ENCODE measurements around the gene RAB44.
A peak's percentile ranks its signal among the peaks of the same experiment; 100 is the strongest.

Gene RAB44

DNA sequence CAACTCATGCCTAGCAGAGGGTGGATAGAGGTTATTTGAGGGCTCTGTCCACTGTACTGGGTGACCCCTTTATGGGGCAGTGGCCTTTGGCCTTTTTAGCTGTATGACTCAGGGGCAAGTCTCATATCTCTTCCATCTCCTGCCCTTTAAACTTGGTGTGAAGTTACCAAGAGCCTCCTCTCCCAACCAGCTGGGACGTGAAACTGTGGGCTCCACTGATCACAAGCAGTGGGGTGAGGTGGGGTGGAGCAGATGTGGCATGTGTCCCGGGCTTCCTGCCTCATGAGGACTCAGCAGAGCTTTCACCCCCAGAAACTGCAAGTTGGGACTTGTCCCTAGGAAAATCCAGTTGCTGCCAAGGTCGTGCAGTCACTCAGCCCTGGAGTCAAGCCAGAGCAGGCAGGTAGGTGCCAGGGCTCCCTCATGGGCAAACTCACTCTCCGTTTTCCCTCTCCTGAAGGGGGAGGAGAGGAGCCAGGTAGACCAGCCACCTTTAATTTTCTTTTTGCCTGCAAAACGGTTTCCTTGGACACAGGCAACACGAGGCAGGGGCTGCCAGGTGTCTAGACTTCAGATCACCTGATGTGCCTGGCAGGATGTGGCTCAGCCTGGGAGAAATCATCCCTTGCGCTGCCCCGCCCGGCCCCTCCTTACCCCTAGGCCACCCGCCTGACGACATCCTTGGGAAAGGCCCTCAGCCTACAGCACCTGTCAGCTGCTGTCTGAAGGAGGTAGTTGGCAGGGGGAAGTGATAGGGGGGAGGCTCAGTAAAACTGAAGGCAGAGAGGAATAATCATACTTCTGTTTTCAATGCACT is 15.1 kb upstream of the RAB44 start:
- Histone ChIP-seq H3K27me3 (ENCODE audit: control insufficient read depth in 1 of 2, insufficient read depth in 2 of 2, low read length in 2 of 2) (no peaks in the 10 kb centered on the region), H3K4me1 (ENCODE audit: control insufficient read depth, insufficient read depth, low read length) (peaks cover 32% of the 10 kb centered on the region), H3K27ac (ENCODE audit: low read length) (no peak overlapping the region), H3K4me3 (ENCODE audit: low read length in 2 of 2) (peak overlapping the region in 1 of 2 donors; percentile 15), H3K9ac (ENCODE audit: low read length in 2 of 2) (no peak overlapping the region), H3K36me3 (ENCODE audit: control insufficient read depth in 2 of 2, insufficient read depth in 2 of 2, low read length in 2 of 2) (peaks cover 21 to 44% of the 10 kb centered on the region in 2 donors), H3K9me3 (ENCODE audit: control insufficient read depth in 2 of 2, low read length in 2 of 2) (no peaks in the 10 kb centered on the region)

DNA sequence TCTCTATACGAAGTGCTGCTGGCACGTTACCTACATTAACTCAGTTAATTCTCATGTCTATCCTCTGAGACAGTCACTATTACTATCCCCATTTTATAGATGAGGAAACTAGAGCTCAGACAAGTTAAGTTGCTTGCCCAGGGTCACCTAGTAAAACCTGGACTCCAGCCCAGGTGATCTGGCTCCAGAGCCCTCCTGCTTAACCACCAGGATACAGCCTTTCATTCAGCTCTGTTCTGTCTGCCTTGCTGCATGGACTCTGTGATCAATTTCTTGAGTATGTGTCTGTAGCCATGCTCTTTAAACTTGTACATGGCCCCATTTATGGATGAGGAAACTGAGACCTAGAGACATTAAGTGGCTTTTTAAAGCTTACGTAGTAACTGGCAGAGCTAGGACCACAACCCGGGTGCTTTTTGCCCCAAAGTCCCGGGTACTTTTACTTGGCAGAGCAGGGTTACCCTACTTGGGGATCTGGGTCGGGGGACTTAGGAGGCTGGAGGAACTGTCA is 14.4 kb upstream of the RAB44 start:
- H3K27ac ChIP-seq (ENCODE audit: low read length): no peak overlapping the region
- H3K27me3 ChIP-seq (ENCODE audit: control insufficient read depth in 1 of 2, insufficient read depth in 2 of 2, low read length in 2 of 2): no peaks in the 10 kb centered on the region
- H3K9me3 ChIP-seq (ENCODE audit: control insufficient read depth in 2 of 2, low read length in 2 of 2): no peaks in the 10 kb centered on the region
- H3K36me3 ChIP-seq (ENCODE audit: control insufficient read depth in 2 of 2, insufficient read depth in 2 of 2, low read length in 2 of 2): peaks cover 21 to 44% of the 10 kb centered on the region in 2 donors
- H3K9ac ChIP-seq (ENCODE audit: low read length in 2 of 2): no peak overlapping the region
- no peak overlapping the region for H3K4me3 ChIP-seq (ENCODE audit: low read length in 2 of 2)
- H3K4me1 ChIP-seq (ENCODE audit: control insufficient read depth, insufficient read depth, low read length): peaks cover 26% of the 10 kb centered on the region

DNA sequence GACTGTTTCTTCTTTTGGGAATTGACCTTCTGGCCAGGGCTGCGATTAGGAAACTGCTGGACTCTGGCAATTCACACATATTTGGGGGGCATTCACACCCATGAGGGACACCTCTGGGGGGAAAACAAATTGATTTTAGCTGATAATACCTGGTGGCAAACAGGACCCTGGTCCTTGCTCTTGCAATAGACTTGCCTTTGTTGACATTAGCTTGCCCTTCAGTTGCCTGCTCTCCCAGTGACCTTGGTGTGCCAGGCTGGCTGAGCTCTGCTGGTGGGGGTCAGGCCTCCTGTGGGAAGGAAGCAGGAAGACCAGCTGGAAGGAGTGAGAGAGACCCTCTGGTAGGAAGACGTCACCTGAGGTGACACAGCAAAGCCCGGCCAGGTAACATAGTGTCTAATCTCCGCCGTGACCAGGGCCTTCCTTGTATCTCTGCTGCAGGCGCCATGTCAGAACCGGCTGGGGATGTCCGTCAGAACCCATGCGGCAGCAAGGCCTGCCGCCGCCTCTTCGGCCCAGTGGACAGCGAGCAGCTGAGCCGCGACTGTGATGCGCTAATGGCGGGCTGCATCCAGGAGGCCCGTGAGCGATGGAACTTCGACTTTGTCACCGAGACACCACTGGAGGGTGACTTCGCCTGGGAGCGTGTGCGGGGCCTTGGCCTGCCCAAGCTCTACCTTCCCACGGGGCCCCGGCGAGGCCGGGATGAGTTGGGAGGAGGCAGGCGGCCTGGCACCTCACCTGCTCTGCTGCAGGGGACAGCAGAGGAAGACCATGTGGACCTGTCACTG is 13.8 kb upstream of the RAB44 start:
- no peaks in the 10 kb centered on the region for H3K27me3 ChIP-seq (ENCODE audit: control insufficient read depth in 1 of 2, insufficient read depth in 2 of 2, low read length in 2 of 2)
- no peak overlapping the region for H3K9ac ChIP-seq (ENCODE audit: low read length in 2 of 2)
- no peak overlapping the region for H3K27ac ChIP-seq (ENCODE audit: low read length)

DNA sequence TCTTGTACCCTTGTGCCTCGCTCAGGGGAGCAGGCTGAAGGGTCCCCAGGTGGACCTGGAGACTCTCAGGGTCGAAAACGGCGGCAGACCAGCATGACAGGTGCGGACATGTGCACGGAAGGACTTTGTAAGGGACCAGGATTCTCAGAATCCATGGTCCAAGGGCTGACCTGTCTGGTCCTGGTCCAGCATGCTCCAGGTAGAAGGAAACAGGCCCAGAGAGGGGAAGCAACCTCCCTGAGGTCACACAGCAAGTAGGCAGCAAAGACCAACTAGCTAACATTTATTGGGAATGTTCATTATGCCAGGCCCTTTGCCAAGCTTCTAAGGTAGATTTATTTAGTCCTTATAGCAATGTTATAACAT is 13.2 kb upstream of the RAB44 start:
- peaks cover 21 to 44% of the 10 kb centered on the region in 2 donors for H3K36me3 ChIP-seq (ENCODE audit: control insufficient read depth in 2 of 2, insufficient read depth in 2 of 2, low read length in 2 of 2)
- peaks cover 17% of the 10 kb centered on the region for H3K4me1 ChIP-seq (ENCODE audit: control insufficient read depth, insufficient read depth, low read length)
- H3K27ac ChIP-seq (ENCODE audit: low read length): no peak overlapping the region
- no peaks in the 10 kb centered on the region for H3K9me3 ChIP-seq (ENCODE audit: control insufficient read depth in 2 of 2, low read length in 2 of 2)
- H3K27me3 ChIP-seq (ENCODE audit: control insufficient read depth in 1 of 2, insufficient read depth in 2 of 2, low read length in 2 of 2): no peaks in the 10 kb centered on the region
- no peak overlapping the region for H3K4me3 ChIP-seq (ENCODE audit: low read length in 2 of 2)
- H3K9ac ChIP-seq (ENCODE audit: low read length in 2 of 2): no peak overlapping the region

More for the DNA sequence above, 13.8 kb upstream of the RAB44 start:
- Histone ChIP-seq H3K9me3 (ENCODE audit: control insufficient read depth in 2 of 2, low read length in 2 of 2) (no peaks in the 10 kb centered on the region), H3K4me3 (ENCODE audit: low read length in 2 of 2) (no peak overlapping the region), H3K36me3 (ENCODE audit: control insufficient read depth in 2 of 2, insufficient read depth in 2 of 2, low read length in 2 of 2) (peaks cover 21 to 44% of the 10 kb centered on the region in 2 donors), H3K4me1 (ENCODE audit: control insufficient read depth, insufficient read depth, low read length) (peaks cover 22% of the 10 kb centered on the region)

DNA sequence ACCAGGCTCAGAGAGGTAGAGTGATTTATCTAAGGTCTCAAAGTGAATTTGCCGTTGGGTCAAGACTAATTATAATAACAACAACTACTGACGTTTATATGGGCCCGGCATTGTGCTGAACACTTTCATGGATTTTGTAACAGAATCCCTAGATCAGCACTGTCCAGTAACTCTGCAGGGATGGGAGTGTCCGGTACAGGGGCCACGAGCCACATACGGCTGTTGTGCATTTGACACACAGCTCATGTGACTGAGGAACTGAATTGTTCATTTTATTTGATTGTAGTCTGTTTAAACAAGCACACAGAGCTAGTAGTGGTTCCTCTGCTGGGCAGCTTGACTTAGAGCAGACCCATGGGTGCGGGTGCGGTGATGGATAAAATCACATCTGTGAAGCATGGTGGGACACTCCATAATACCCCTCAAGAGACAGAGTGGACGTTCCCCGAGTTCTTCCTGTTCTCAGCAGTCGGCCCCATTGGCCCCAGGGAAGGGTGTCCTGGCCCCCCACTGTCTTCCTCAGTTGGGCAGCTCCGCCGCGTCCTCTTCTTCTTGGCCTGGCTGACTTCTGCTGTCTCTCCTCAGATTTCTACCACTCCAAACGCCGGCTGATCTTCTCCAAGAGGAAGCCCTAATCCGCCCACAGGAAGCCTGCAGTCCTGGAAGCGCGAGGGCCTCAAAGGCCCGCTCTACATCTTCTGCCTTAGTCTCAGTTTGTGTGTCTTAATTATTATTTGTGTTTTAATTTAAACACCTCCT is 12.3 kb upstream of the RAB44 start:
- Histone ChIP-seq H3K9ac (ENCODE audit: low read length in 2 of 2) (no peak overlapping the region), H3K36me3 (ENCODE audit: control insufficient read depth in 2 of 2, insufficient read depth in 2 of 2, low read length in 2 of 2) (peaks cover 21 to 44% of the 10 kb centered on the region in 2 donors), H3K4me1 (ENCODE audit: control insufficient read depth, insufficient read depth, low read length) (peaks cover 12% of the 10 kb centered on the region), H3K9me3 (ENCODE audit: control insufficient read depth in 2 of 2, low read length in 2 of 2) (no peaks in the 10 kb centered on the region), H3K4me3 (ENCODE audit: low read length in 2 of 2) (no peak overlapping the region), H3K27ac (ENCODE audit: low read length) (no peak overlapping the region), H3K27me3 (ENCODE audit: control insufficient read depth in 1 of 2, insufficient read depth in 2 of 2, low read length in 2 of 2) (no peaks in the 10 kb centered on the region)

DNA sequence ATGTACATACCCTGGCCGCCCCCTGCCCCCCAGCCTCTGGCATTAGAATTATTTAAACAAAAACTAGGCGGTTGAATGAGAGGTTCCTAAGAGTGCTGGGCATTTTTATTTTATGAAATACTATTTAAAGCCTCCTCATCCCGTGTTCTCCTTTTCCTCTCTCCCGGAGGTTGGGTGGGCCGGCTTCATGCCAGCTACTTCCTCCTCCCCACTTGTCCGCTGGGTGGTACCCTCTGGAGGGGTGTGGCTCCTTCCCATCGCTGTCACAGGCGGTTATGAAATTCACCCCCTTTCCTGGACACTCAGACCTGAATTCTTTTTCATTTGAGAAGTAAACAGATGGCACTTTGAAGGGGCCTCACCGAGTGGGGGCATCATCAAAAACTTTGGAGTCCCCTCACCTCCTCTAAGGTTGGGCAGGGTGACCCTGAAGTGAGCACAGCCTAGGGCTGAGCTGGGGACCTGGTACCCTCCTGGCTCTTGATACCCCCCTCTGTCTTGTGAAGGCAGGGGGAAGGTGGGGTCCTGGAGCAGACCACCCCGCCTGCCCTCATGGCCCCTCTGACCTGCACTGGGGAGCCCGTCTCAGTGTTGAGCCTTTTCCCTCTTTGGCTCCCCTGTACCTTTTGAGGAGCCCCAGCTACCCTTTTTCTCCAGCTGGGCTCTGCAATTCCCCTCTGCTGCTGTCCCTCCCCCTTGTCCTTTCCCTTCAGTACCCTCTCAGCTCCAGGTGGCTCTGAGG is 11.5 kb upstream of the RAB44 start:
- H3K4me3 ChIP-seq (ENCODE audit: low read length in 2 of 2): no peak overlapping the region
- no peaks in the 10 kb centered on the region for H3K9me3 ChIP-seq (ENCODE audit: control insufficient read depth in 2 of 2, low read length in 2 of 2)
- no peaks in the 10 kb centered on the region for H3K27me3 ChIP-seq (ENCODE audit: control insufficient read depth in 1 of 2, insufficient read depth in 2 of 2, low read length in 2 of 2)
- peaks cover 12% of the 10 kb centered on the region for H3K4me1 ChIP-seq (ENCODE audit: control insufficient read depth, insufficient read depth, low read length)
- no peak overlapping the region for H3K27ac ChIP-seq (ENCODE audit: low read length)
- H3K36me3 ChIP-seq (ENCODE audit: control insufficient read depth in 2 of 2, insufficient read depth in 2 of 2, low read length in 2 of 2): peaks cover 21 to 44% of the 10 kb centered on the region in 2 donors
- H3K9ac ChIP-seq (ENCODE audit: low read length in 2 of 2): no peak overlapping the region

DNA sequence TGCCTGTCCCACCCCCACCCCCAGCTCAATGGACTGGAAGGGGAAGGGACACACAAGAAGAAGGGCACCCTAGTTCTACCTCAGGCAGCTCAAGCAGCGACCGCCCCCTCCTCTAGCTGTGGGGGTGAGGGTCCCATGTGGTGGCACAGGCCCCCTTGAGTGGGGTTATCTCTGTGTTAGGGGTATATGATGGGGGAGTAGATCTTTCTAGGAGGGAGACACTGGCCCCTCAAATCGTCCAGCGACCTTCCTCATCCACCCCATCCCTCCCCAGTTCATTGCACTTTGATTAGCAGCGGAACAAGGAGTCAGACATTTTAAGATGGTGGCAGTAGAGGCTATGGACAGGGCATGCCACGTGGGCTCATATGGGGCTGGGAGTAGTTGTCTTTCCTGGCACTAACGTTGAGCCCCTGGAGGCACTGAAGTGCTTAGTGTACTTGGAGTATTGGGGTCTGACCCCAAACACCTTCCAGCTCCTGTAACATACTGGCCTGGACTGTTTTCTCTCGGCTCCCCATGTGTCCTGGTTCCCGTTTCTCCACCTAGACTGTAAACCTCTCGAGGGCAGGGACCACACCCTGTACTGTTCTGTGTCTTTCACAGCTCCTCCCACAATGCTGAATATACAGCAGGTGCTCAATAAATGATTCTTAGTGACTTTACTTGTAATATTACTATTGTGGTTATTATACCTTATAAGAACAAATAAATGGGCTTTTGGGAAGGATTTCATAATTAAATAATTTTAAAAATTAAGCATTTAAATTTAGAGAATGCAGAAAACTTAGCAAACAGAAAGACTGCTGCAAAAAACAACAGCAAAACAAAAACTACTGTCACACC is 10.7 kb upstream of the RAB44 start:
- Histone ChIP-seq H3K9me3 (ENCODE audit: control insufficient read depth in 2 of 2, low read length in 2 of 2) (no peaks in the 10 kb centered on the region), H3K4me1 (ENCODE audit: control insufficient read depth, insufficient read depth, low read length) (peaks cover 12% of the 10 kb centered on the region), H3K27ac (ENCODE audit: low read length) (no peak overlapping the region), H3K36me3 (ENCODE audit: control insufficient read depth in 2 of 2, insufficient read depth in 2 of 2, low read length in 2 of 2) (peaks cover 21 to 44% of the 10 kb centered on the region in 2 donors), H3K9ac (ENCODE audit: low read length in 2 of 2) (no peak overlapping the region), H3K4me3 (ENCODE audit: low read length in 2 of 2) (no peak overlapping the region), H3K27me3 (ENCODE audit: control insufficient read depth in 1 of 2, insufficient read depth in 2 of 2, low read length in 2 of 2) (no peaks in the 10 kb centered on the region)

DNA sequence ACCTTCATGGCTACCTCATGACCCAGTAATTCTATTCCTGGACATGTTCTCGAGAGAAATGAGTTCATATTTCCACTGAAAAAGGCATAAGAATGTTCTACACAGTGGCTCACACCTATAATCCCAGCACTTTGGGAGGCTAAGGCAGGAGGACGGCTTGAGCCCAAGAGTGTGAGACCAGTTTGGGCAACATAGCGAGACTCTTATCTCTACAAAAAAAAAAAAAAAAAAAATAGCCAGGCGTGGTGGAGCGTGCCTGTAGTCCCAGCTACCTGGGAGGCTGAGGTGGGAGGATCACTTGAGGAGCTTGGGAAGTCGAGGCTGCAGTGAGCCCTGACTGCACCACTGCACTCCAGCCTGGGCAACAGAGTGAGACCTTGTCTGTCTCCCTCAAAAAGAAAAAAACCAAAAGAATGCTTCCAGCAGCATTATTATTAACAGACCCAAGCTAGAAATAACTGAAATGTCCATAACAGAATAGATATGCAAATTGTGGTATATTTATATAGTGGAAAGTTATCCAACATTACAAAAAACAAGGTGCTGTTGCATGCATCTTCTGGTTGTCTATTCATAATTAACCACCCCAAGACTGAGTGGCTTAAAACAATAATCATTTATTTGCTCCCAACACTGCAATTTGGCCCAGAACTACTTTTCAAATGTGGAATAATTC is 9.4 kb upstream of the RAB44 start:
- peaks cover 3% of the 10 kb centered on the region for H3K4me1 ChIP-seq (ENCODE audit: control insufficient read depth, insufficient read depth, low read length)
- no peaks in the 10 kb centered on the region for H3K9me3 ChIP-seq (ENCODE audit: control insufficient read depth in 2 of 2, low read length in 2 of 2)
- peaks cover 21 to 35% of the 10 kb centered on the region in 2 donors for H3K36me3 ChIP-seq (ENCODE audit: control insufficient read depth in 2 of 2, insufficient read depth in 2 of 2, low read length in 2 of 2)
- H3K27ac ChIP-seq (ENCODE audit: low read length): no peak overlapping the region
- H3K9ac ChIP-seq (ENCODE audit: low read length in 2 of 2): no peak overlapping the region
- no peaks in the 10 kb centered on the region for H3K27me3 ChIP-seq (ENCODE audit: control insufficient read depth in 1 of 2, insufficient read depth in 2 of 2, low read length in 2 of 2)
- no peak overlapping the region for H3K4me3 ChIP-seq (ENCODE audit: low read length in 2 of 2)

DNA sequence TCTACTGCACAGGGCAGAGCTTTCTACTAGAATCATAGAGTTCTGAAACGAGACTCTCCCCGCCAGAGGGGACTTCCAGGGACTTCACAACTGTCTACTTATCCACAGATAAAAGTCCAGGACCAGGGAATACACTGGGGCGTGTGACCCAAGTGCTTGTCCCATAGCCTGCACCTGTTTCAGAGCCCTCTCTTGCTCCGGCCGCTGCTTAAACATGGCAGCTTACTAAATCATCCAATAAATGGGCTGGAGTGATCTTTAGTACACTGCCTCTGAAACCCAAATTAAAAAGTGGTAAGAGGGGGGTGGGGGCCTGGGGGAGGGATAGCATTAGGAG is 8.9 kb upstream of the RAB44 start:
- H3K4me3 ChIP-seq (ENCODE audit: low read length in 2 of 2): no peak overlapping the region
- no peak overlapping the region for H3K27ac ChIP-seq (ENCODE audit: low read length)
- H3K27me3 ChIP-seq (ENCODE audit: control insufficient read depth in 1 of 2, insufficient read depth in 2 of 2, low read length in 2 of 2): no peaks in the 10 kb centered on the region
- H3K9ac ChIP-seq (ENCODE audit: low read length in 2 of 2): no peak overlapping the region
- no peaks in the 10 kb centered on the region for H3K9me3 ChIP-seq (ENCODE audit: control insufficient read depth in 2 of 2, low read length in 2 of 2)
- H3K4me1 ChIP-seq (ENCODE audit: control insufficient read depth, insufficient read depth, low read length): peaks cover 2% of the 10 kb centered on the region
- H3K36me3 ChIP-seq (ENCODE audit: control insufficient read depth in 2 of 2, insufficient read depth in 2 of 2, low read length in 2 of 2): peaks cover 21 to 32% of the 10 kb centered on the region in 2 donors
